Bronchial epithelial cell (primary cell): Measurements from ENCODE around the gene PCDHGA9. TPM values are rescaled to one million over a fixed set of nuclear protein-coding genes. Genes with fewer than 3 reads are reported as not detected.
"Not testable (repeated sequence)": the region's sequence is repeated elsewhere in the genome, so short reads cannot be mapped to it uniquely, and the experiment has no call there.

Source experiments
- DNase-seq: peaks from one replicate; pipeline ENCODE4 v3.0.0-alpha.2; 2010; ENCODE audit warnings: low read depth
- FAIRE-seq: peaks from 2 replicates; lab custom pipeline; 2011; peaks lifted over from hg19 to GRCh38; lab: Jason Lieb, UNC
- H3K27me3 ChIP-seq: 2 replicates; pipeline ENCODE4 v1.5.1; 2011; ENCODE audit warnings: low read length; ENCODE audit not compliant: control insufficient read depth, insufficient read depth
- H3K36me3 ChIP-seq: 2 replicates; pipeline ENCODE4 v1.5.1; 2011; ENCODE audit warnings: low read length; ENCODE audit not compliant: control insufficient read depth, insufficient read depth
- H3K4me3 ChIP-seq: 2 replicates; pipeline ENCODE4 v1.5.1; 2011; ENCODE audit warnings: mild to moderate bottlenecking, low read depth, low read length, control low read depth
- total RNA-seq: library from RNA; depleted of rRNA; stranded (reverse); fragments of >200 nt; gene quantifications from 2 replicates; pipeline ENCODE4 v1.2.1, GENCODE V29; 2014
- TF ChIP-seq, protein P1 (sequence below): IDR thresholded peaks from 2 replicates; pipeline ENCODE4 v1.5.1; 2011; ENCODE audit warnings: mild to moderate bottlenecking, moderate library complexity, low read length, control low read depth, inconsistent platforms; ENCODE audit not compliant: insufficient read depth, severe bottlenecking

The PCDHGA9 gene
- total RNA-seq, 1 donor from 2014 or later = 0.53 TPM

GRCh38 chr5:141389153-141390042 lies 13.2 kb upstream of the PCDHGA9 start:
- no peaks in the 10 kb centered on the region for H3K27me3 ChIP-seq
- FAIRE-seq (no peak), DNase-seq (no peak)
- H3K4me3 ChIP-seq = no peak overlapping the region
- TF ChIP-seq, protein P1, sequence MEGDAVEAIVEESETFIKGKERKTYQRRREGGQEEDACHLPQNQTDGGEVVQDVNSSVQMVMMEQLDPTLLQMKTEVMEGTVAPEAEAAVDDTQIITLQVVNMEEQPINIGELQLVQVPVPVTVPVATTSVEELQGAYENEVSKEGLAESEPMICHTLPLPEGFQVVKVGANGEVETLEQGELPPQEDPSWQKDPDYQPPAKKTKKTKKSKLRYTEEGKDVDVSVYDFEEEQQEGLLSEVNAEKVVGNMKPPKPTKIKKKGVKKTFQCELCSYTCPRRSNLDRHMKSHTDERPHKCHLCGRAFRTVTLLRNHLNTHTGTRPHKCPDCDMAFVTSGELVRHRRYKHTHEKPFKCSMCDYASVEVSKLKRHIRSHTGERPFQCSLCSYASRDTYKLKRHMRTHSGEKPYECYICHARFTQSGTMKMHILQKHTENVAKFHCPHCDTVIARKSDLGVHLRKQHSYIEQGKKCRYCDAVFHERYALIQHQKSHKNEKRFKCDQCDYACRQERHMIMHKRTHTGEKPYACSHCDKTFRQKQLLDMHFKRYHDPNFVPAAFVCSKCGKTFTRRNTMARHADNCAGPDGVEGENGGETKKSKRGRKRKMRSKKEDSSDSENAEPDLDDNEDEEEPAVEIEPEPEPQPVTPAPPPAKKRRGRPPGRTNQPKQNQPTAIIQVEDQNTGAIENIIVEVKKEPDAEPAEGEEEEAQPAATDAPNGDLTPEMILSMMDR = no peak
- H3K36me3 ChIP-seq = no peaks in the 10 kb centered on the region

GRCh38 chr5:141392429-141393198 lies 10.0 kb upstream of the PCDHGA9 start, which contains the start of gene PCDHGA8:
Gene PCDHGA8, plus strand, starts transcription at chr5:141392633. Its CDS starts 181 bp downstream, at chr5:141392814.
- TF ChIP-seq, protein P1 = no peak
- no peak for DNase-seq
- H3K4me3 ChIP-seq = no peak within 1 kb of the TSS
- H3K36me3 ChIP-seq = no peaks in the 10 kb centered on the region
- H3K27me3 ChIP-seq = peaks cover 2% of the 10 kb centered on the region
- no peak for FAIRE-seq

DNA sequence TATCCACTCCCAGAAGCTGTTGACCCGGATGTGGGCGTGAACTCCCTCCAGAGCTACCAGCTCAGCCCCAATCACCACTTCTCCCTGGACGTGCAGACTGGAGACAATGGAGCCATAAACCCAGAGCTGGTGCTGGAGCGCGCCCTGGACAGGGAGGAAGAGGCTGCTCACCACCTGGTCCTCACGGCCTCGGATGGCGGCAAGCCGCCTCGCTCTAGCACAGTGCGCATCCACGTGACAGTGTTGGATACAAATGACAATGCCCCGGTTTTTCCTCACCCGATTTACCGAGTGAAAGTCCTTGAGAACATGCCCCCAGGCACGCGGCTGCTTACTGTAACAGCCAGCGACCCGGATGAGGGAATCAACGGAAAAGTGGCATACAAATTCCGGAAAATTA lies 9.3 kb upstream of the PCDHGA9 start:
- Histone ChIP-seq H3K36me3 (no peaks in the 10 kb centered on the region), H3K27me3 (peaks cover 2% of the 10 kb centered on the region), H3K4me3 (no peak overlapping the region)
- no peak for FAIRE-seq
- TF ChIP-seq, protein P1 = no peak
- DNase-seq = no peak

DNA sequence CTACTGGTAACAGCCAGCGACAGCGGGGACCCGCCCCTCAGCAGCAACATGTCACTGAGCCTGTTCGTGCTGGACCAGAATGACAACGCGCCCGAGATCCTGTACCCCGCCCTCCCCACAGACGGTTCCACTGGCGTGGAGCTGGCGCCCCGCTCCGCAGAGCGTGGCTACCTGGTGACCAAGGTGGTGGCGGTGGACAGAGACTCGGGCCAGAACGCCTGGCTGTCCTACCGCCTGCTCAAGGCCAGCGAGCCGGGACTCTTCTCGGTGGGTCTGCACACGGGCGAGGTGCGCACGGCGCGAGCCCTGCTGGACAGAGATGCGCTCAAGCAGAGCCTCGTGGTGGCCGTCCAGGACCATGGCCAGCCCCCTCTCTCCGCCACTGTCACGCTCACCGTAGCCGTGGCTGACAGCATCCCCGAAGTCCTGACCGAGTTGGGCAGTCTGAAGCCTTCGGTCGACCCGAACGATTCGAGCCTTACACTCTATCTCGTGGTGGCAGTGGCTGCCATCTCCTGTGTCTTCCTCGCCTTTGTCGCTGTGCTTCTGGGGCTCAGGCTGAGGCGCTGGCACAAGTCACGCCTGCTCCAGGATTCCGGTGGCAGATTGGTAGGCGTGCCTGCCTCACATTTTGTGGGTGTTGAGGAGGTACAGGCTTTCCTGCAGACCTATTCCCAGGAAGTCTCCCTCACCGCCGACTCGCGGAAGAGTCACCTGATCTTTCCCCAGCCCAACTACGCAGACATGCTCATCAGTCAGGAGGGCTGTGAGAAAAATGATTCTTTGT lies 8.0 kb upstream of the PCDHGA9 start:
- not testable (repeated sequence) for H3K27me3 ChIP-seq, H3K36me3 ChIP-seq, DNase-seq, FAIRE-seq, H3K4me3 ChIP-seq

DNA sequence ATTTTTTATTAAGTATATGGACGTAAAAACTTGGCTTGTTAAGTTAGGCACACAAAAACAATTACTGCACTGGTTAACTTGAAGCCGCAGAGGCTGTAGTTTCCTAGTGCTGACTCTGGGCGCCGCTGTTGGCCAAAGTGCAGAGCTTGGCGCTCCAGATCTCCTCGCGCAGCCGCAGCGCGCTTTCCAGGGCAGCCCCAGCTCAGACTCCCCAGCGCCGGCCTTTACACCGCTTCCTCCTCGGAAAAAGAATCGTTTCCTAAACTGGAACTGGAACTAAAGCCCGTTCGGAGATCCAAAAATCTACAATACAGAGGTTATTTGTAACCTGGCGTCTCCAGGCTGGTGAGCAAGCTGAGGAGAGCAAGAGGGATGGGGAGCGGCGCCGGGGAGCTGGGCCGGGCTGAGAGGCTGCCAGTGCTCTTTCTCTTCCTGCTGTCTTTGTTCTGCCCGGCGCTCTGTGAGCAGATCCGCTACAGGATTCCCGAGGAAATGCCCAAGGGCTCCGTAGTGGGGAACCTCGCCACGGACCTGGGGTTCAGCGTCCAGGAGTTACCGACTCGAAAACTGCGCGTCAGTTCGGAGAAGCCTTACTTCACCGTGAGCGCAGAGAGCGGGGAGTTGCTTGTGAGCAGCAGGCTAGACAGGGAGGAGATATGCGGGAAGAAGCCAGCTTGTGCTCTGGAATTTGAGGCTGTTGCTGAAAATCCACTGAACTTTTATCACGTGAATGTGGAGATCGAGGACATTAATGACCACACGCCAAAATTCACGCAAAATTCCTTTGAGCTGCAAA lies 4.6 kb upstream of the PCDHGA9 start, which contains the start of gene PCDHGB5:
PCDHGB5 (plus strand) TSS at position 192 of the 796 bp plus-strand sequence; CDS start at position 373, 181 bp downstream.
- H3K4me3 ChIP-seq = peak within 1 kb of the TSS; percentile 37
- H3K27me3 ChIP-seq, H3K36me3 ChIP-seq: not testable (repeated sequence)
- peak; percentile 96 for FAIRE-seq
- TF ChIP-seq, protein P1 = peak; percentile 60
- peak; percentile 41 for DNase-seq
